Spleen (tissue), 11 donors: Measurements from ENCODE around the gene EHMT2. TPM values are rescaled to one million over a fixed set of nuclear protein-coding genes. Genes with fewer than 3 reads are reported as not detected.

ENCODE experiments used
- DNase-seq: peaks from one replicate; pipeline ENCODE4 v3.0.0-alpha.2; 2020
- H3K27ac ChIP-seq, 8 donors: fragments of 200-600 bp; sonication (generic) in 7 of 8; 1 replicate in 4 of 8; 2 replicates in 4 of 8; pipeline versions ENCODE4 v1.5.0 to v1.8.0; 2016 to 2021; ENCODE audit warnings: inconsistent platforms in 4 of 8, mild to moderate bottlenecking in 4 of 8, moderate library complexity in 1 of 8
- H3K27me3 ChIP-seq, 7 donors: fragments of 200-600 bp; sonication (generic) in 6 of 7; replicated peaks in 1 of 7; 1 replicate in 4 of 7; 2 replicates in 3 of 7; pipeline versions ENCODE4 v1.5.0 to v1.8.0; 2016 to 2021; ENCODE audit warnings: inconsistent platforms in 3 of 7, mild to moderate bottlenecking in 1 of 7
- H3K36me3 ChIP-seq, 6 donors: fragments of 200-600 bp; sonication (generic) in 5 of 6; 1 replicate in 4 of 6; 2 replicates in 2 of 6; pipeline versions ENCODE4 v1.5.0 to v1.8.0; 2016 to 2021; ENCODE audit warnings: inconsistent platforms in 2 of 6
- H3K4me1 ChIP-seq, 6 donors: fragments of 200-600 bp; sonication (generic) in 5 of 6; 1 replicate in 3 of 6; 2 replicates in 3 of 6; pipeline versions ENCODE4 v1.5.0 to v1.8.0; 2016 to 2021; ENCODE audit warnings: inconsistent platforms in 3 of 6
- H3K4me3 ChIP-seq, 8 donors: fragments of 200-600 bp; sonication (generic) in 7 of 8; 1 replicate in 4 of 8; 2 replicates in 4 of 8; pipeline versions ENCODE4 v1.5.0 to v1.8.0; 2016 to 2021; ENCODE audit warnings: inconsistent platforms in 4 of 8, mild to moderate bottlenecking in 4 of 8, moderate library complexity in 2 of 8
- H3K9me3 ChIP-seq, 8 donors: fragments of 200-600 bp; sonication (generic) in 7 of 8; 1 replicate in 4 of 8; 2 replicates in 4 of 8; pipeline versions ENCODE4 v1.5.0 to v1.8.0; 2016 to 2021; ENCODE audit warnings: inconsistent platforms in 4 of 8
- POLR2A ChIP-seq, 3 donors: fragments of 450-650 bp; IDR thresholded peaks; one replicate each; pipeline ENCODE4 v1.5.1; 2017; ENCODE audit warnings: antibody characterized with exemption in 3 of 3, mild to moderate bottlenecking in 1 of 3
- POLR2AphosphoS5 ChIP-seq, 3 donors: sonication (generic); formaldehyde crosslinking; IDR thresholded peaks; one replicate each; pipeline ENCODE4 v1.5.1; 2017; ENCODE audit warnings: antibody characterized with exemption in 3 of 3
- WGBS, 5 donors: extraction: QIAGEN DNeasy Blood & Tissue Kit in 3 of 5; methylation state at CpG; one replicate each; pipeline versions ENCODE4 v1.1.5 to v1.1.7; 2013 to 2018; 5-methylcytosine and 5-hydroxymethylcytosine counted together
- intact Hi-C: fragments of 100-400 bp; cut with DNase I; formaldehyde crosslinking; loops from one replicate; pipeline ENCODE4 v1.15.0; 2023; ENCODE audit warnings: low total_unique reads
- polyA plus RNA-seq, 3 donors: library from polyadenylated mRNA; stranded (reverse); fragments of 200-250 nt; gene quantifications; one replicate each; pipeline ENCODE4 v1.2.1, GENCODE V29; 2013
- total RNA-seq, 7 donors: library from RNA; depleted of rRNA in 3 of 7; stranded (reverse); fragments of >200 nt in 3 of 7; fragmentation: NEBNext Ultra II Directional in 4 of 7; extraction: Animal tissue kit (Norgen Biotek cat#: 25700) in 4 of 7; gene quantifications; one replicate each; pipeline versions ENCODE4 v1.1.0 to v1.2.1, GENCODE V29; 2016 to 2021
- TF ChIP-seq, protein P1 (sequence below), 11 experiments: fragments of 200-600 bp in 7 of 11; fragments of 450-650 bp in 4 of 11; sonication (generic) in 4 of 11; IDR thresholded peaks in 8 of 11; conservative IDR thresholded peaks in 3 of 11; 1 replicate in 7 of 11; 2 replicates in 4 of 11; pipeline versions ENCODE4 v1.4.0 to v1.8.0; 2016 to 2021; ENCODE audit warnings: antibody characterized with exemption in 11 of 11, inconsistent platforms in 4 of 11, mild to moderate bottlenecking in 1 of 11
- donor health status: healthy with polysubstance abuse.
- donor health status: DM: no; HTN: no; CAD: no; lungs with moderate emphysema.
- donor health status: DM: no; HTN: no; CAD: no.
- donor health status: Bipolar disorder and iron deficiency.
- donor health status: healthy.
- donor health status: DM: no; HTN: no; CAD: no.
- donor health status: DM: yes; HTN: yes; CAD: no.

Gene EHMT2
- total and polyA plus RNA-seq, 10 donors = 36.5 to 66.1 (median 50.1) TPM

GRCh38 chr6:31861919-31862343 lies 35.6 kb downstream of the EHMT2 start:
- peaks cover 14 to 42% (median 27%) of the 10 kb centered on the region in 6 donors for H3K4me1 ChIP-seq
- intact Hi-C loops = no loop called here
- WGBS, 5 donors = 48 to 59% (median 51%) methylated on average over 17 of the region's 17 CpGs

GRCh38 chr6:31861150-31861549 lies 36.3 kb downstream of the EHMT2 start:
- H3K36me3 ChIP-seq = peaks cover 3 to 53% (median 39%) of the 10 kb centered on the region in 6 donors
- WGBS, 5 donors = 78 to 96% (median 92%) methylated on average over 5 to 7 of the region's 7 CpGs
- TF ChIP-seq, protein P1, sequence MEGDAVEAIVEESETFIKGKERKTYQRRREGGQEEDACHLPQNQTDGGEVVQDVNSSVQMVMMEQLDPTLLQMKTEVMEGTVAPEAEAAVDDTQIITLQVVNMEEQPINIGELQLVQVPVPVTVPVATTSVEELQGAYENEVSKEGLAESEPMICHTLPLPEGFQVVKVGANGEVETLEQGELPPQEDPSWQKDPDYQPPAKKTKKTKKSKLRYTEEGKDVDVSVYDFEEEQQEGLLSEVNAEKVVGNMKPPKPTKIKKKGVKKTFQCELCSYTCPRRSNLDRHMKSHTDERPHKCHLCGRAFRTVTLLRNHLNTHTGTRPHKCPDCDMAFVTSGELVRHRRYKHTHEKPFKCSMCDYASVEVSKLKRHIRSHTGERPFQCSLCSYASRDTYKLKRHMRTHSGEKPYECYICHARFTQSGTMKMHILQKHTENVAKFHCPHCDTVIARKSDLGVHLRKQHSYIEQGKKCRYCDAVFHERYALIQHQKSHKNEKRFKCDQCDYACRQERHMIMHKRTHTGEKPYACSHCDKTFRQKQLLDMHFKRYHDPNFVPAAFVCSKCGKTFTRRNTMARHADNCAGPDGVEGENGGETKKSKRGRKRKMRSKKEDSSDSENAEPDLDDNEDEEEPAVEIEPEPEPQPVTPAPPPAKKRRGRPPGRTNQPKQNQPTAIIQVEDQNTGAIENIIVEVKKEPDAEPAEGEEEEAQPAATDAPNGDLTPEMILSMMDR (IDR thresholded peaks at IDR 0.05 in 8 of 11, conservative IDR thresholded peaks at IDR 0.05 in 3 of 11) = no peak
- no peak for TF ChIP-seq POLR2A (IDR thresholded peaks at IDR 0.05)
- no peak for TF ChIP-seq POLR2AphosphoS5 (IDR thresholded peaks at IDR 0.05)
- no peak overlapping the region for H3K27ac ChIP-seq
- H3K4me1 ChIP-seq = peaks cover 14 to 42% (median 27%) of the 10 kb centered on the region in 6 donors
- DNase-seq = no peak
- no peaks in the 10 kb centered on the region for H3K9me3 ChIP-seq
- H3K27me3 ChIP-seq = no peaks in the 10 kb centered on the region
- H3K4me3 ChIP-seq = no peak overlapping the region
- intact Hi-C loops = no loop called here

More at GRCh38 chr6:31861919-31862343, 35.6 kb downstream of the EHMT2 start:
- Histone ChIP-seq H3K9me3 (no peaks in the 10 kb centered on the region), H3K27ac (peak overlapping the region; percentile 84 to 95 (median 92)), H3K36me3 (peaks cover 3 to 45% (median 39%) of the 10 kb centered on the region in 6 donors), H3K27me3 (no peaks in the 10 kb centered on the region), H3K4me3 (peak overlapping the region; percentile 53 to 87 (median 80))
- no peak for DNase-seq
- TF ChIP-seq, protein P1 (IDR thresholded peaks at IDR 0.05 in 8 of 11, conservative IDR thresholded peaks at IDR 0.05 in 3 of 11) = no peak
- no peak for TF ChIP-seq POLR2AphosphoS5 (IDR thresholded peaks at IDR 0.05)
- TF ChIP-seq POLR2A (IDR thresholded peaks at IDR 0.05) = no peak

- WGBS, 5 donors = 95 to 99% (median 96%) methylated on average over 12 to 13 of the region's 13 CpGs
- TF ChIP-seq, protein P1 (IDR thresholded peaks at IDR 0.05 in 8 of 11, conservative IDR thresholded peaks at IDR 0.05 in 3 of 11) = no peak
- TF ChIP-seq POLR2A (IDR thresholded peaks at IDR 0.05) = no peak
- no peak for TF ChIP-seq POLR2AphosphoS5 (IDR thresholded peaks at IDR 0.05)
- intact Hi-C loops = no loop called here
- no peak for DNase-seq
- H3K36me3 ChIP-seq = peaks cover 3 to 59% (median 39%) of the 10 kb centered on the region in 6 donors
- H3K27ac ChIP-seq = no peak overlapping the region
- H3K27me3 ChIP-seq = no peaks in the 10 kb centered on the region
- H3K4me1 ChIP-seq = peaks cover 14 to 42% (median 27%) of the 10 kb centered on the region in 6 donors
- no peaks in the 10 kb centered on the region for H3K9me3 ChIP-seq
- no peak overlapping the region for H3K4me3 ChIP-seq
Measured at GRCh38 chr6:31860349-31860748, 37.1 kb downstream of the EHMT2 start.

DNA sequence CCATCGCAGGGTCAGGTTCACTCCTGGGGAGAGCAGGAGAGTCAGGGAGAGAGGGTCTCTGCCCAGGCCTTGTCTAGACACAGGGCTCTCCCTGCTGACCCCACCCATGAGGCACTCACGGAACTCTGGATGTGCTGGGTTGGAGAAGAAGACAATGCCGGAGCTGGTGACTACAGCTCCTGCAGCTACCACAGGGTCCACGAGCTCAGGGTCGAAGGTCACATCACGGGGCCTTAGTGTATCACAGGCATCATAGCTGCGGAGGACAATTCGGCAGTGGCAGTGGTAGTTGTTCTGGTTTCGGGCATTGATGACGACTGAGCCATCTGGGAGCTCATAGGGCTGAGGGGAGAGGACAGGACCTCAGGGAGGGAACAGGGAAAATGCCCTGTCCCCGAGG lies 37.6 kb downstream of the EHMT2 start:
- Histone ChIP-seq H3K4me1 (peaks cover 14 to 39% (median 27%) of the 10 kb centered on the region in 6 donors), H3K9me3 (no peaks in the 10 kb centered on the region), H3K36me3 (peaks cover 3 to 59% (median 39%) of the 10 kb centered on the region in 6 donors), H3K4me3 (no peak overlapping the region), H3K27ac (no peak overlapping the region), H3K27me3 (no peaks in the 10 kb centered on the region)
- intact Hi-C loops = no loop called here
- no peak for DNase-seq
- TF ChIP-seq, protein P1 (IDR thresholded peaks at IDR 0.05 in 8 of 11, conservative IDR thresholded peaks at IDR 0.05 in 3 of 11) = no peak
- TF ChIP-seq POLR2A (IDR thresholded peaks at IDR 0.05) = no peak
- no peak for TF ChIP-seq POLR2AphosphoS5 (IDR thresholded peaks at IDR 0.05)
- 88 to 95% (median 94%) methylated on average over 8 to 11 of the region's 11 CpGs for WGBS, 5 donors
